Measurements from ENCODE around the gene LRRFIP1.

- TF ChIP-seq CTCF (IDR thresholded peaks at IDR 0.05; ENCODE audit: low read depth, low read length, poor library complexity, severe bottlenecking) (no peak), EZH2phosphoT487 (IDR thresholded peaks at IDR 0.05; ENCODE audit: borderline replicate concordance, low read length) (no peak)
Measured at GRCh38 chr2:237639052-237639835, 11.9 kb downstream of the LRRFIP1 start.
